T-cell (primary cell): Measurements from ENCODE around the gene TMF1. TPM values are rescaled to one million over a fixed set of nuclear protein-coding genes. Genes with fewer than 3 reads are reported as not detected.

Source experiments
- ATAC-seq, 4 experiments: fragments of 200-7000 bp in 3 of 4; fragments of 150-1000 bp in 1 of 4; cut with Tn5 transposase; replicated peaks in 1 of 4; 1 replicate in 3 of 4; 2 replicates in 1 of 4; pipeline ENCODE4 v1.10.0; 2021; ENCODE audit warnings: moderate library complexity in 3 of 4, mild to moderate bottlenecking in 2 of 4, moderate number of reproducible peaks in 1 of 4
- CTCF ChIA-PET, 2 donors: fragments of 300-600 bp; sonication (Branson Sonifier 250); formaldehyde crosslinking; loops; one replicate each; lab custom pipeline; 2022; ENCODE audit warnings: antibody characterized with exemption in 2 of 2; lab: Charles Lee
- POLR2A ChIA-PET, 2 donors: fragments of 300-600 bp; sonication (Branson Sonifier 250); formaldehyde crosslinking; loops; one replicate each; lab custom pipeline; 2022; ENCODE audit warnings: antibody characterized with exemption in 2 of 2; lab: Charles Lee
- DNase-seq, 35 experiments: peaks; one replicate each; pipeline versions ENCODE4 v3.0.0 to v3.0.0-alpha.2; 2013 to 2023
- H3K27ac ChIP-seq: one replicate; pipeline ENCODE4 v1.5.1; 2013; ENCODE audit warnings: low read length
- H3K27me3 ChIP-seq, 2 experiments: replicated peaks in 1 of 2; 1 replicate in 1 of 2; 2 replicates in 1 of 2; pipeline versions ENCODE4 v1.6.1 to v1.7.0; 2013; ENCODE audit warnings: low read length in 1 of 2, mixed read lengths in 1 of 2; ENCODE audit not compliant: control insufficient read depth in 2 of 2, insufficient read depth in 2 of 2; ENCODE audit errors: extremely low read depth in 1 of 2
- H3K36me3 ChIP-seq, 2 donors: 1 replicate in 1 of 2; 2 replicates in 1 of 2; pipeline versions ENCODE4 v1.6.1 to v1.7.0; 2013; ENCODE audit warnings: low read length in 1 of 2; ENCODE audit not compliant: control insufficient read depth in 2 of 2, insufficient read depth in 1 of 2; ENCODE audit errors: extremely low read depth in 1 of 2
- H3K4me1 ChIP-seq, 2 experiments: 1 replicate in 1 of 2; 2 replicates in 1 of 2; pipeline versions ENCODE4 v1.6.1 to v1.7.0; 2013; ENCODE audit warnings: low read length in 2 of 2, mixed read lengths in 1 of 2; ENCODE audit not compliant: insufficient read depth in 2 of 2, control insufficient read depth in 1 of 2; ENCODE audit errors: extremely low read depth in 1 of 2
- H3K4me3 ChIP-seq, 2 donors: 1 replicate in 1 of 2; 2 replicates in 1 of 2; pipeline versions ENCODE4 v1.5.1 to v1.7.0; 2013; ENCODE audit warnings: mild to moderate bottlenecking in 2 of 2, low read length in 1 of 2, moderate library complexity in 1 of 2; ENCODE audit not compliant: control insufficient read depth in 1 of 2; ENCODE audit errors: extremely low read depth in 1 of 2
- H3K9me3 ChIP-seq: 2 replicates; pipeline ENCODE4 v1.7.0; 2013
- H3K27ac Mint-ChIP-seq, 2 donors: one replicate each; pipeline ENCODE4 v1.8.0; 2020 to 2021; ENCODE audit warnings: mild to moderate bottlenecking in 2 of 2, mixed read lengths in 2 of 2
- H3K27me3 Mint-ChIP-seq, 2 donors: one replicate each; pipeline ENCODE4 v1.8.0; 2021 to 2022; ENCODE audit warnings: mixed read lengths in 2 of 2
- H3K36me3 Mint-ChIP-seq: one replicate; pipeline ENCODE4 v1.8.0; 2021; ENCODE audit warnings: mixed read lengths
- H3K4me1 Mint-ChIP-seq, 3 donors: one replicate each; pipeline ENCODE4 v1.8.0; 2020 to 2022; ENCODE audit warnings: mixed read lengths in 3 of 3, mild to moderate bottlenecking in 1 of 3
- H3K4me3 Mint-ChIP-seq, 3 donors: one replicate each; pipeline ENCODE4 v1.8.0; 2020 to 2022; ENCODE audit warnings: mild to moderate bottlenecking in 3 of 3, mixed read lengths in 3 of 3, moderate library complexity in 3 of 3
- H3K9me3 Mint-ChIP-seq, 3 donors: one replicate each; pipeline ENCODE4 v1.8.0; 2020 to 2022; ENCODE audit warnings: mixed read lengths in 3 of 3
- WGBS: methylation state at CpG from one replicate; pipeline ENCODE4 v1.1.5; 2013; ENCODE audit warnings: missing lambda C conversion rate; ENCODE audit not compliant: insufficient coverage; 5-methylcytosine and 5-hydroxymethylcytosine counted together
- total RNA-seq, 35 experiments: library from RNA in 6 of 35; stranded (reverse) in 6 of 35; fragments of 120-200 nt in 1 of 35; gene quantifications; one replicate each; pipeline versions ENCODE4 v1.2.1 to v1.2.4 and lab custom pipeline; 2013 to 2026

The TMF1 gene, protein sequence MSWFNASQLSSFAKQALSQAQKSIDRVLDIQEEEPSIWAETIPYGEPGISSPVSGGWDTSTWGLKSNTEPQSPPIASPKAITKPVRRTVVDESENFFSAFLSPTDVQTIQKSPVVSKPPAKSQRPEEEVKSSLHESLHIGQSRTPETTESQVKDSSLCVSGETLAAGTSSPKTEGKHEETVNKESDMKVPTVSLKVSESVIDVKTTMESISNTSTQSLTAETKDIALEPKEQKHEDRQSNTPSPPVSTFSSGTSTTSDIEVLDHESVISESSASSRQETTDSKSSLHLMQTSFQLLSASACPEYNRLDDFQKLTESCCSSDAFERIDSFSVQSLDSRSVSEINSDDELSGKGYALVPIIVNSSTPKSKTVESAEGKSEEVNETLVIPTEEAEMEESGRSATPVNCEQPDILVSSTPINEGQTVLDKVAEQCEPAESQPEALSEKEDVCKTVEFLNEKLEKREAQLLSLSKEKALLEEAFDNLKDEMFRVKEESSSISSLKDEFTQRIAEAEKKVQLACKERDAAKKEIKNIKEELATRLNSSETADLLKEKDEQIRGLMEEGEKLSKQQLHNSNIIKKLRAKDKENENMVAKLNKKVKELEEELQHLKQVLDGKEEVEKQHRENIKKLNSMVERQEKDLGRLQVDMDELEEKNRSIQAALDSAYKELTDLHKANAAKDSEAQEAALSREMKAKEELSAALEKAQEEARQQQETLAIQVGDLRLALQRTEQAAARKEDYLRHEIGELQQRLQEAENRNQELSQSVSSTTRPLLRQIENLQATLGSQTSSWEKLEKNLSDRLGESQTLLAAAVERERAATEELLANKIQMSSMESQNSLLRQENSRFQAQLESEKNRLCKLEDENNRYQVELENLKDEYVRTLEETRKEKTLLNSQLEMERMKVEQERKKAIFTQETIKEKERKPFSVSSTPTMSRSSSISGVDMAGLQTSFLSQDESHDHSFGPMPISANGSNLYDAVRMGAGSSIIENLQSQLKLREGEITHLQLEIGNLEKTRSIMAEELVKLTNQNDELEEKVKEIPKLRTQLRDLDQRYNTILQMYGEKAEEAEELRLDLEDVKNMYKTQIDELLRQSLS
- 10 to 100 TPM; 39.9 to 80.4 (median 46.1) TPM for total RNA-seq
- total RNA-seq (2013) = 58.3 TPM
- total RNA-seq (lab: John Stamatoyannopoulos, UW) = 98.2 to 318 (median 157) reads per million in 29 experiments

- H3K9me3 Mint-ChIP-seq = no peaks in the 10 kb centered on the region
- WGBS = under 1% methylated on average over 42 of the region's 45 CpGs
- Histone ChIP-seq H3K9me3 (no peaks in the 10 kb centered on the region), H3K27me3 (no peaks in the 10 kb centered on the region), H3K27ac (peak within 1 kb of the TSS; percentile 87), H3K4me3 (peak within 1 kb of the TSS; percentile 73 to 91), H3K36me3 (peaks cover 2 to 34% of the 10 kb centered on the region in 2 donors), H3K4me1 (peaks cover 20 to 22% of the 10 kb centered on the region in 2 experiments)
- ATAC-seq = peak; percentile 91 to 93 (median 92)
- peaks cover 23% of the 10 kb centered on the region for H3K36me3 Mint-ChIP-seq
- H3K4me3 Mint-ChIP-seq = peak within 1 kb of the TSS; percentile 98 to 99 (median 99)
- peak; percentile 92 to 100 (median 97) for DNase-seq
- POLR2A ChIA-PET = interaction anchor here (0.6 to 1.9 kb wide), 13 partner anchors 8 to 1390 kb away, joined by 3 to 11 read pairs (median 4); partner anchors contain the start of gene ARL6IP5 (in 1 of the 2)
- H3K27me3 Mint-ChIP-seq = no peaks in the 10 kb centered on the region
- peaks cover 47 to 53% (median 50%) of the 10 kb centered on the region in 3 donors for H3K4me1 Mint-ChIP-seq
- CTCF ChIA-PET = interaction anchor here (0.6 to 1.5 kb wide), 8 partner anchors 13 to 69 kb away, joined by 3 to 5 read pairs (median 4); partner anchors contain the start of gene ARL6IP5 (in 1 of the 2)
- peak within 1 kb of the TSS; percentile 97 for H3K27ac Mint-ChIP-seq
These were observed at the start of gene TMF1 for GRCh38 chr3:69051756-69052471. TMF1 (minus strand) TSS chr3:69052333; CDS start chr3:69052086, 247 bp downstream.

DNA sequence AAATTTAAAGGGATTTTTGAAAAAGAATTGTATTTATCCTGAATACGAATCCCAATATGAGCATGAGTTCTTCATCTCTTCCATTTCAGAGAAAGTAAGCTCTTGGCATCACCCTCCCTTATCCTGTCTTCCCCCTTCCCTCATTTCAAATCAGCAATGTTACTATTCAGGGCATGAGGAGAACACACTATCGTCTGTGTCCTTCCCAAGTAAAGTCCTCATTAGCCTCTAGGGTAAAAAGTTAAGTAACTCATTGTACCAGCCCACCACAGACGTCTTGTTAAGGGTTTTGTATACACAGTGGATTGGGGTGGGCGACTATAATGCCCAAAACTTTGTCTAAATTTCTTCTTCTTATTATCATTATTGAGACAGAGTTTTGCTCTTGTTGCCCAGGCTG lies 47.4 kb upstream of the TMF1 start:
- CTCF ChIA-PET = interaction anchor here (0.5 to 0.8 kb wide), 2 partner anchors 20 to 21 kb away, joined by 3 to 4 read pairs; no protein-coding TSS in a partner anchor
- H3K4me1 ChIP-seq = peaks cover 28 to 48% of the 10 kb centered on the region in 2 experiments
- H3K4me1 Mint-ChIP-seq = peaks cover 78 to 83% (median 80%) of the 10 kb centered on the region in 3 donors
- H3K36me3 ChIP-seq = peaks cover 0 to 51% of the 10 kb centered on the region in 2 donors
- H3K27me3 ChIP-seq = no peaks in the 10 kb centered on the region
- H3K27ac ChIP-seq = no peak overlapping the region
- H3K4me3 ChIP-seq = no peak overlapping the region
- H3K27me3 Mint-ChIP-seq = no peaks in the 10 kb centered on the region
- DNase-seq (no peak), ATAC-seq (no peak)
- H3K27ac Mint-ChIP-seq = peak overlapping the region in 1 of 2 donors; percentile 79
- no peak overlapping the region for H3K4me3 Mint-ChIP-seq
- H3K9me3 Mint-ChIP-seq = no peaks in the 10 kb centered on the region
- H3K9me3 ChIP-seq = no peaks in the 10 kb centered on the region
- WGBS = no CpG with 5 or more reads among the region's 4 CpGs
- H3K36me3 Mint-ChIP-seq = peaks cover 55% of the 10 kb centered on the region
- POLR2A ChIA-PET = interaction anchor here in 1 of 2 donors (0.6 to 1.4 kb wide), 6 partner anchors 12 to 63 kb away, joined by 3 to 8 read pairs (median 4); no protein-coding TSS in a partner anchor

GRCh38 chr3:69097407-69098086 lies 45.4 kb upstream of the TMF1 start:
- WGBS = 71% methylated on average over 1 of the region's 9 CpGs
- no peak for ATAC-seq
- Histone ChIP-seq H3K27me3 (no peaks in the 10 kb centered on the region), H3K36me3 (peaks cover 0 to 34% of the 10 kb centered on the region in 2 donors), H3K9me3 (no peaks in the 10 kb centered on the region), H3K4me1 (peaks cover 46 to 69% of the 10 kb centered on the region in 2 experiments), H3K4me3 (no peak overlapping the region), H3K27ac (peak overlapping the region; percentile 90)
- ChIA-PET CTCF (no interaction called here), POLR2A (interaction anchor here in 1 of 2 donors (0.7 kb wide), 1 partner anchor 72 kb away, joined by 3 read pairs; no protein-coding TSS in a partner anchor)
- H3K9me3 Mint-ChIP-seq = no peaks in the 10 kb centered on the region
- H3K36me3 Mint-ChIP-seq = peaks cover 40% of the 10 kb centered on the region
- no peaks in the 10 kb centered on the region for H3K27me3 Mint-ChIP-seq
- peaks cover 79 to 85% (median 83%) of the 10 kb centered on the region in 3 donors for H3K4me1 Mint-ChIP-seq
- no peak for DNase-seq
- H3K4me3 Mint-ChIP-seq = peak overlapping the region in 1 of 3 donors; percentile 77
- peak overlapping the region; percentile 88 to 95 for H3K27ac Mint-ChIP-seq

- DNase-seq (no peak), ATAC-seq (no peak)
- no peak overlapping the region for H3K4me3 ChIP-seq
- WGBS = no CpG with 5 or more reads among the region's 5 CpGs
- H3K27me3 ChIP-seq = no peaks in the 10 kb centered on the region
- H3K4me1 Mint-ChIP-seq = peaks cover 82 to 85% (median 84%) of the 10 kb centered on the region in 3 donors
- peak overlapping the region; percentile 90 for H3K27ac ChIP-seq
- H3K27me3 Mint-ChIP-seq = no peaks in the 10 kb centered on the region
- H3K27ac Mint-ChIP-seq = peak overlapping the region; percentile 95 to 97
- peaks cover 0 to 23% of the 10 kb centered on the region in 2 donors for H3K36me3 ChIP-seq
- ChIA-PET CTCF (interaction anchor here in 1 of 2 donors (0.9 to 2.0 kb wide), 3 partner anchors 9 to 25 kb away, joined by 3 to 5 read pairs (median 4); no protein-coding TSS in a partner anchor), POLR2A (interaction anchor here (0.5 to 0.7 kb wide), 3 partner anchors 9 to 109 kb away, joined by 3 to 14 read pairs (median 5); no protein-coding TSS in a partner anchor)
- H3K9me3 ChIP-seq = no peaks in the 10 kb centered on the region
- H3K36me3 Mint-ChIP-seq = peaks cover 32% of the 10 kb centered on the region
- H3K9me3 Mint-ChIP-seq = no peaks in the 10 kb centered on the region
- peak overlapping the region in 1 of 3 donors; percentile 77 for H3K4me3 Mint-ChIP-seq
- peaks cover 56 to 80% of the 10 kb centered on the region in 2 experiments for H3K4me1 ChIP-seq
These were observed 44.2 kb upstream of the TMF1 start for GRCh38 chr3:69096299-69096698.

GRCh38 chr3:69095636-69096035 lies 43.5 kb upstream of the TMF1 start:
- peak overlapping the region; percentile 95 to 97 for H3K27ac Mint-ChIP-seq
- peaks cover 29% of the 10 kb centered on the region for H3K36me3 Mint-ChIP-seq
- 0% methylated on average over 1 of the region's 5 CpGs for WGBS

More at GRCh38 chr3:69095636-69096035, 43.5 kb upstream of the TMF1 start:
- H3K27ac ChIP-seq = peak overlapping the region; percentile 90
- no peaks in the 10 kb centered on the region for H3K27me3 ChIP-seq
- peaks cover 0 to 29% of the 10 kb centered on the region in 2 donors for H3K36me3 ChIP-seq
- DNase-seq = peak in 1 of 35 experiments; percentile 42
- POLR2A ChIA-PET = interaction anchor here (0.5 to 1.3 kb wide), 2 partner anchors 10 to 109 kb away, joined by 3 to 6 read pairs; no protein-coding TSS in a partner anchor
- CTCF ChIA-PET = interaction anchor here in 1 of 2 donors (0.7 to 2.0 kb wide), 5 partner anchors 10 to 71 kb away, joined by 3 to 5 read pairs (median 4); partner anchors contain the start of gene ARL6IP5
- H3K4me3 ChIP-seq = peak overlapping the region in 1 of 2 donors; percentile 4
- H3K9me3 Mint-ChIP-seq = no peaks in the 10 kb centered on the region
- peak overlapping the region; percentile 52 to 77 (median 56) for H3K4me3 Mint-ChIP-seq
- H3K4me1 ChIP-seq = peaks cover 60 to 81% of the 10 kb centered on the region in 2 experiments
- H3K4me1 Mint-ChIP-seq = peaks cover 85 to 89% (median 85%) of the 10 kb centered on the region in 3 donors
- H3K9me3 ChIP-seq = no peaks in the 10 kb centered on the region
- no peaks in the 10 kb centered on the region for H3K27me3 Mint-ChIP-seq
- peak in 3 of 4 experiments; percentile 14 to 29 (median 28) for ATAC-seq
